Measurements from ENCODE around the gene RAB20.

Gene RAB20

DNA sequence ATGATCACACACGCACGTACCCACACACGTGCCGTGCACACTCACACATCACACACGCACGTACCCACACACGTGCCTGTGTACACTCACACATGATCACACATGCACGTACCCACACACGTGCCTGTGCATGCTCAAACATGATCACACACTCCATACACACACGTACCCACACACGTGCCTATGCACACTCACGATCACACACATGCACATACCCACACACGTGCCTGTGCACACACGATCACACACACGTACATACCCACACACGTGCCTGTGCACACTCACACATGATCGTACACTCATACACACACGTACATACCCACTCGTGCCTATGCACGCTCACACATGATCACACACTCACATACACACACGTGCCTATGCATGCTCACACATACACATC lies 86.8 kb downstream of the RAB20 start:
- ATAC-seq = no peak
- no peaks in the 10 kb centered on the region for H3K9me3 Mint-ChIP-seq
- H3K4me1 Mint-ChIP-seq = peaks cover 54% of the 10 kb centered on the region
- H3K27me3 Mint-ChIP-seq = peaks cover 18% of the 10 kb centered on the region
- H3K4me3 Mint-ChIP-seq = no peak overlapping the region
- no peak overlapping the region for H3K27ac Mint-ChIP-seq
- no peaks in the 10 kb centered on the region for H3K36me3 Mint-ChIP-seq
